ENCODE data around the gene SPAST. TPM values are rescaled to one million over a fixed set of nuclear protein-coding genes. Genes with fewer than 3 reads are reported as not detected.

Gene SPAST
- total RNA-seq, 1 experiment from 2014 or later = 48.3 TPM

- Histone ChIP-seq H3K27ac (ENCODE audit: low read length) (no peak overlapping the region), H3K4me1 (ENCODE audit: low read length) (no peaks in the 10 kb centered on the region), H3K9ac (ENCODE audit: low read length) (no peak overlapping the region), H3K4me2 (ENCODE audit: low read depth, low read length, poor library complexity, severe bottlenecking) (no peak overlapping the region), H3K27me3 (ENCODE audit: low read length) (no peaks in the 10 kb centered on the region), H3K79me2 (ENCODE audit: low read length) (peaks cover 16% of the 10 kb centered on the region), H3K36me3 (ENCODE audit: insufficient read depth, low read length) (peaks cover 5% of the 10 kb centered on the region; the same call in 1 of the 2 replicates), H3K9me3 (ENCODE audit: low read length) (no peaks in the 10 kb centered on the region), H3K4me3 (ENCODE audit: low read length) (no peak overlapping the region), H4K20me1 (ENCODE audit: insufficient read depth, low read depth, low read length) (no peaks in the 10 kb centered on the region), H2AFZ (ENCODE audit: low read length) (no peak overlapping the region), H3K9me2 (replicated peaks; ENCODE audit: insufficient read depth, low read length) (no peaks in the 10 kb centered on the region)
- DNase-seq = peak; percentile 6
Observed at GRCh38 chr2:32095671-32096070, 32.3 kb downstream of the SPAST start.

DNA sequence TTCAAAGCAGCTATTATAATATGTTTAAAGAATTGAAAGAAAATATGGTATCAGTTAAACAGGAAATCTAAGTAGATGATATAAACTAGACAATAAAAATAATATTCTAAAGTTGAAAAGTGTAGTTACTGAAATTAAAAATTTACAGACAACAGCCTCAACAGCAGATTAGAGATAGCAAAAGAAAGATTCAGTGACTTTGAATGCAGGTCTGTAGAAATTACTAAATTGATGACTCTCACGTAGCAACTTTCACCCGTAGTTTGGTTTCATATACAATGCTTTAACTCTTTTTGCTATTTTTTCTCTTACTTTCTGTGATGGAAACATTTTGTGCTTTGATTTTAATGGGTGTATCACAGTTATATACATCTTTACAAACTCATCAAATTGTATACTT is 44.8 kb downstream of the SPAST start:
- Histone ChIP-seq H3K9ac (ENCODE audit: low read length) (no peak overlapping the region), H2AFZ (ENCODE audit: low read length) (no peak overlapping the region), H3K27ac (ENCODE audit: low read length) (no peak overlapping the region), H4K20me1 (ENCODE audit: insufficient read depth, low read depth, low read length) (no peaks in the 10 kb centered on the region), H3K9me3 (ENCODE audit: low read length) (no peaks in the 10 kb centered on the region), H3K27me3 (ENCODE audit: low read length) (no peaks in the 10 kb centered on the region), H3K4me2 (ENCODE audit: low read depth, low read length, poor library complexity, severe bottlenecking) (no peak overlapping the region), H3K4me1 (ENCODE audit: low read length) (no peaks in the 10 kb centered on the region), H3K9me2 (replicated peaks; ENCODE audit: insufficient read depth, low read length) (no peaks in the 10 kb centered on the region), H3K79me2 (ENCODE audit: low read length) (0 out of 2 replicates have a peak, but pooled peaks cover 3% of the 10 kb centered on the region), H3K4me3 (ENCODE audit: low read length) (no peak overlapping the region), H3K36me3 (ENCODE audit: insufficient read depth, low read length) (peaks cover 11% of the 10 kb centered on the region)
- DNase-seq = no peak

- H3K27me3 ChIP-seq (ENCODE audit: low read length) = no peaks in the 10 kb centered on the region
- no peak overlapping the region for H2AFZ ChIP-seq (ENCODE audit: low read length)
- no peaks in the 10 kb centered on the region for H3K9me3 ChIP-seq (ENCODE audit: low read length)
- no peak overlapping the region for H3K9ac ChIP-seq (ENCODE audit: low read length)
- H3K4me1 ChIP-seq (ENCODE audit: low read length) = no peaks in the 10 kb centered on the region
- H3K27ac ChIP-seq (ENCODE audit: low read length) = no peak overlapping the region
- peaks cover 20% of the 10 kb centered on the region; the same call in 1 of the 2 replicates for H3K36me3 ChIP-seq (ENCODE audit: insufficient read depth, low read length)
- H3K4me2 ChIP-seq (ENCODE audit: low read depth, low read length, poor library complexity, severe bottlenecking) = no peak overlapping the region
- no peak for DNase-seq
- H3K79me2 ChIP-seq (ENCODE audit: low read length) = peaks cover 9% of the 10 kb centered on the region; the same call in 1 of the 2 replicates
- no peak overlapping the region for H3K4me3 ChIP-seq (ENCODE audit: low read length)
- no peaks in the 10 kb centered on the region for H3K9me2 ChIP-seq (replicated peaks; ENCODE audit: insufficient read depth, low read length)
- H4K20me1 ChIP-seq (ENCODE audit: insufficient read depth, low read depth, low read length) = no peaks in the 10 kb centered on the region
Observed at GRCh38 chr2:32118055-32118454, 54.7 kb downstream of the SPAST start.

GRCh38 chr2:32119161-32119560 is 55.8 kb downstream of the SPAST start:
- Histone ChIP-seq H3K79me2 (ENCODE audit: low read length) (peaks cover 9% of the 10 kb centered on the region; the same call in 1 of the 2 replicates), H3K9me3 (ENCODE audit: low read length) (no peaks in the 10 kb centered on the region), H3K36me3 (ENCODE audit: insufficient read depth, low read length) (peaks cover 20% of the 10 kb centered on the region; the same call in 1 of the 2 replicates), H2AFZ (ENCODE audit: low read length) (no peak overlapping the region), H3K27me3 (ENCODE audit: low read length) (no peaks in the 10 kb centered on the region), H3K9me2 (replicated peaks; ENCODE audit: insufficient read depth, low read length) (no peaks in the 10 kb centered on the region), H4K20me1 (ENCODE audit: insufficient read depth, low read depth, low read length) (no peaks in the 10 kb centered on the region), H3K4me2 (ENCODE audit: low read depth, low read length, poor library complexity, severe bottlenecking) (no peak overlapping the region), H3K27ac (ENCODE audit: low read length) (no peak overlapping the region), H3K4me3 (ENCODE audit: low read length) (no peak overlapping the region), H3K4me1 (ENCODE audit: low read length) (no peaks in the 10 kb centered on the region), H3K9ac (ENCODE audit: low read length) (no peak overlapping the region)
- DNase-seq = no peak

DNA sequence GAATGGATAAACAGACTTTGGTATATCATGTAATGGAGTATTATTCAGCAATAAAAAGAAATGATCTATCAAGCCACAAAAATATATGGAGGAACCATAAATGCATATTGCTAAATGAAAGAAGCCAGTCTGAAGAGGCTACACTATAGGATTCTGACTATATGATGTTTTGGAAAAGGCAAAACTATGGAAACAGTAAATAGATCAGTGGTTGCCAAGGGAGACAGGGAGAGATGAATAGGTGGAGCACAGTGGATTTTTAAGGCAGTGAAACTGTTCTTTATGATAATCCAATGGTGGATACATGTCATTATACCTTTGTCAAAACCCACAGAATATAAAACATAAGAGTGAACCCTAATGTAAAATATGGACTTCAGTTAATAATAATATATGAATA is 61.3 kb downstream of the SPAST start:
- Histone ChIP-seq H3K36me3 (ENCODE audit: insufficient read depth, low read length) (peaks cover 11% of the 10 kb centered on the region), H3K27me3 (ENCODE audit: low read length) (no peaks in the 10 kb centered on the region), H2AFZ (ENCODE audit: low read length) (no peak overlapping the region), H3K27ac (ENCODE audit: low read length) (no peak overlapping the region), H3K4me2 (ENCODE audit: low read depth, low read length, poor library complexity, severe bottlenecking) (no peak overlapping the region), H4K20me1 (ENCODE audit: insufficient read depth, low read depth, low read length) (no peaks in the 10 kb centered on the region), H3K9me2 (replicated peaks; ENCODE audit: insufficient read depth, low read length) (no peaks in the 10 kb centered on the region), H3K9ac (ENCODE audit: low read length) (no peak overlapping the region), H3K79me2 (ENCODE audit: low read length) (0 out of 2 replicates have a peak, but pooled peaks cover 2% of the 10 kb centered on the region), H3K9me3 (ENCODE audit: low read length) (no peaks in the 10 kb centered on the region), H3K4me3 (ENCODE audit: low read length) (no peak overlapping the region), H3K4me1 (ENCODE audit: low read length) (no peaks in the 10 kb centered on the region)
- DNase-seq = no peak

DNA sequence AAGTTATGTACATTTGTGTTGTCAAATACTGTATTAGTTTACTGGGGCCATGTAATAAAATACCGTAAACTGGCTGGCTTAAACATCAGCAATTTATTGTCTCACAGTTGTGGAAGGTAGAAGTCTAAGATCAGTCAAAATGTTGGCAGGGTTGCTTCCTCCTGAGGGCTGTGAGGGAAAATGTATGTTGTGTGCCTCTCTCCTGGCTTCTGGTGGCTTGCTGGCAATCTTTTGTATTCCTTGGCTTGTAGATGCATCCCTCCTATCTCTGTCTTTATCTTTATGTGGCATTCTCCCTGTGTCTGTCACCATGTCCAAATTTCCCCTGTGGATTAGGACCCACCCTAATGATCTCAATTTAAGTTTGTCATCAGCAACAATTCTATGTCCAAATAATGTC is 65.3 kb downstream of the SPAST start:
- no peaks in the 10 kb centered on the region for H4K20me1 ChIP-seq (ENCODE audit: insufficient read depth, low read depth, low read length)
- no peaks in the 10 kb centered on the region for H3K27me3 ChIP-seq (ENCODE audit: low read length)
- peaks cover 2% of the 10 kb centered on the region; the same call in 1 of the 2 replicates for H3K79me2 ChIP-seq (ENCODE audit: low read length)
- peaks cover 15% of the 10 kb centered on the region for H3K36me3 ChIP-seq (ENCODE audit: insufficient read depth, low read length)
- no peak overlapping the region for H3K27ac ChIP-seq (ENCODE audit: low read length)
- no peak overlapping the region for H3K4me2 ChIP-seq (ENCODE audit: low read depth, low read length, poor library complexity, severe bottlenecking)
- H3K4me3 ChIP-seq (ENCODE audit: low read length) = no peak overlapping the region
- DNase-seq = no peak
- no peaks in the 10 kb centered on the region for H3K9me2 ChIP-seq (replicated peaks; ENCODE audit: insufficient read depth, low read length)
- no peaks in the 10 kb centered on the region for H3K9me3 ChIP-seq (ENCODE audit: low read length)
- H3K4me1 ChIP-seq (ENCODE audit: low read length) = no peaks in the 10 kb centered on the region
- no peak overlapping the region for H3K9ac ChIP-seq (ENCODE audit: low read length)
- no peak overlapping the region for H2AFZ ChIP-seq (ENCODE audit: low read length)

DNA sequence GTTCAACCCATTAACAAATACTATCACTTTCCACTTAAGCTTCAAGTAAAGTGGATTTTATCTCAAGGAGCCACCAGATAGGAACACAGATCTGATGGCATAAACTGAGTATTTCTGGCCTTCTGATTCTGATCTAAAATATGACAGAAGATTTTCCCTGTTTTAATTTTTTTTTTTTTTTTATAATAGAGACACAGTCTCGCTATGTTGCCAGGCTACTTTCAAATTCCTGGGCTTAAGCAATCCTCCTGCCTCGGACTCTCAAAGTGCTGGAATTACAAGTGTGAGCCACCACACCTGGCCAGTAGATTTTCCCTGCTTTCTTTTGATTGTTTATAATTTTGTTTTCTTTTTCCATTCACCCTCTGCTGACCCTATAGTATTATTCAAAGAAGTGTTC is 65.7 kb downstream of the SPAST start:
- H3K36me3 ChIP-seq (ENCODE audit: insufficient read depth, low read length) = peaks cover 15% of the 10 kb centered on the region
- H3K4me3 ChIP-seq (ENCODE audit: low read length) = no peak overlapping the region
- H3K4me1 ChIP-seq (ENCODE audit: low read length) = no peaks in the 10 kb centered on the region
- H3K4me2 ChIP-seq (ENCODE audit: low read depth, low read length, poor library complexity, severe bottlenecking) = no peak overlapping the region
- H3K9me2 ChIP-seq (replicated peaks; ENCODE audit: insufficient read depth, low read length) = no peaks in the 10 kb centered on the region
- H3K79me2 ChIP-seq (ENCODE audit: low read length) = peaks cover 2% of the 10 kb centered on the region; the same call in 1 of the 2 replicates
- H3K9ac ChIP-seq (ENCODE audit: low read length) = no peak overlapping the region
- no peaks in the 10 kb centered on the region for H3K9me3 ChIP-seq (ENCODE audit: low read length)
- no peaks in the 10 kb centered on the region for H4K20me1 ChIP-seq (ENCODE audit: insufficient read depth, low read depth, low read length)
- no peak for DNase-seq
- no peak overlapping the region for H2AFZ ChIP-seq (ENCODE audit: low read length)
- H3K27ac ChIP-seq (ENCODE audit: low read length) = no peak overlapping the region
- no peaks in the 10 kb centered on the region for H3K27me3 ChIP-seq (ENCODE audit: low read length)

- Histone ChIP-seq H3K9ac (ENCODE audit: low read length) (no peak overlapping the region), H2AFZ (ENCODE audit: low read length) (no peak overlapping the region), H3K9me2 (replicated peaks; ENCODE audit: insufficient read depth, low read length) (no peaks in the 10 kb centered on the region), H3K79me2 (ENCODE audit: low read length) (peaks cover 9% of the 10 kb centered on the region; the same call in 1 of the 2 replicates), H3K9me3 (ENCODE audit: low read length) (no peaks in the 10 kb centered on the region), H3K4me2 (ENCODE audit: low read depth, low read length, poor library complexity, severe bottlenecking) (no peak overlapping the region), H3K27ac (ENCODE audit: low read length) (no peak overlapping the region), H3K4me1 (ENCODE audit: low read length) (no peaks in the 10 kb centered on the region), H4K20me1 (ENCODE audit: insufficient read depth, low read depth, low read length) (no peaks in the 10 kb centered on the region), H3K36me3 (ENCODE audit: insufficient read depth, low read length) (peaks cover 26% of the 10 kb centered on the region; the same call in 1 of the 2 replicates), H3K27me3 (ENCODE audit: low read length) (no peaks in the 10 kb centered on the region), H3K4me3 (ENCODE audit: low read length) (no peak overlapping the region)
- peak; percentile 76 for DNase-seq
Observed at GRCh38 chr2:32135409-32135808, 72.1 kb downstream of the SPAST start.
